Body of pancreas (tissue), 4 donors: ENCODE data around the gene ANP32E.

Source experiments
- POLR2A ChIP-seq, 3 donors: fragments of 450-650 bp; IDR thresholded peaks; one replicate each; pipeline ENCODE4 v1.6.1; 2016; ENCODE audit warnings: antibody characterized with exemption in 3 of 3, mild to moderate bottlenecking in 2 of 3
- TF ChIP-seq, protein P1 (sequence below), 7 experiments: fragments of 450-650 bp in 4 of 7; fragments of 200-600 bp in 3 of 7; sonication (generic) in 3 of 7; IDR thresholded peaks; one replicate each; pipeline ENCODE4 v1.5.1; 2016 to 2019; ENCODE audit warnings: antibody characterized with exemption in 7 of 7

DNA sequence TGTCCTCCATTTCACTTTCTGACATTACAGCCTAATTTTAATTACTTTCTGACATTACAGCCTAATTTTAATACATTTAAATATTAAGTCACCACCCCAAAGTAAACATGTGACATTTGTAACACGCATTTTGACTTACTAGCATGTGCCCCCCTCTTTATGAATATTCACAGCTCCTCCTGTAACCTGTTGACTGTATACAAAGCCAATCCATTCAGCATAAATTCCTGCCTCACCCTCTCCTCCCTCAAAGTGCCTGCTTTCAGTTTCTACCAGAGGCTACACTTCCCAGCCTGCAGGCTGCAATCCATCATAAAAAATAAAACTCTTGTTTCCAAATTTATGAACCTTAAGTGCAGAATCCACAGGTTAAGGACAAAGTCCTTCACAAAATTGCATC is 39.5 kb downstream of the ANP32E start:
- TF ChIP-seq, protein P1, sequence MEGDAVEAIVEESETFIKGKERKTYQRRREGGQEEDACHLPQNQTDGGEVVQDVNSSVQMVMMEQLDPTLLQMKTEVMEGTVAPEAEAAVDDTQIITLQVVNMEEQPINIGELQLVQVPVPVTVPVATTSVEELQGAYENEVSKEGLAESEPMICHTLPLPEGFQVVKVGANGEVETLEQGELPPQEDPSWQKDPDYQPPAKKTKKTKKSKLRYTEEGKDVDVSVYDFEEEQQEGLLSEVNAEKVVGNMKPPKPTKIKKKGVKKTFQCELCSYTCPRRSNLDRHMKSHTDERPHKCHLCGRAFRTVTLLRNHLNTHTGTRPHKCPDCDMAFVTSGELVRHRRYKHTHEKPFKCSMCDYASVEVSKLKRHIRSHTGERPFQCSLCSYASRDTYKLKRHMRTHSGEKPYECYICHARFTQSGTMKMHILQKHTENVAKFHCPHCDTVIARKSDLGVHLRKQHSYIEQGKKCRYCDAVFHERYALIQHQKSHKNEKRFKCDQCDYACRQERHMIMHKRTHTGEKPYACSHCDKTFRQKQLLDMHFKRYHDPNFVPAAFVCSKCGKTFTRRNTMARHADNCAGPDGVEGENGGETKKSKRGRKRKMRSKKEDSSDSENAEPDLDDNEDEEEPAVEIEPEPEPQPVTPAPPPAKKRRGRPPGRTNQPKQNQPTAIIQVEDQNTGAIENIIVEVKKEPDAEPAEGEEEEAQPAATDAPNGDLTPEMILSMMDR (IDR thresholded peaks at IDR 0.05), result no peak
- TF ChIP-seq POLR2A (IDR thresholded peaks at IDR 0.05), result no peak
